GM12892 (cell line): ENCODE data around the gene COL7A1.

Experiments
- POLR2A ChIP-seq: IDR thresholded peaks from 2 replicates; pipeline ENCODE4 v1.6.1; 2011; ENCODE audit warnings: low read depth, low read length, control low read depth
- POLR2AphosphoS5 ChIP-seq: IDR thresholded peaks from 2 replicates; pipeline ENCODE4 v1.6.1; 2011; ENCODE audit warnings: low read depth, low read length, control low read depth
- TAF1 ChIP-seq: IDR thresholded peaks from 2 replicates; pipeline ENCODE4 v1.6.1; 2011; ENCODE audit warnings: low read depth, mild to moderate bottlenecking, control low read depth, low read length, borderline replicate concordance

GRCh38 chr3:48642605-48643004 is 47.5 kb upstream of the COL7A1 start:
- TF ChIP-seq POLR2A = no peak
- TF ChIP-seq TAF1 = no peak
- TF ChIP-seq POLR2AphosphoS5 = no peak
